ENCODE measurements around the gene IL1R2. TPM values are rescaled to one million over a fixed set of nuclear protein-coding genes. Genes with fewer than 3 reads are reported as not detected.

The IL1R2 gene
- polyA plus RNA-seq, 1 experiment = not detected

DNA sequence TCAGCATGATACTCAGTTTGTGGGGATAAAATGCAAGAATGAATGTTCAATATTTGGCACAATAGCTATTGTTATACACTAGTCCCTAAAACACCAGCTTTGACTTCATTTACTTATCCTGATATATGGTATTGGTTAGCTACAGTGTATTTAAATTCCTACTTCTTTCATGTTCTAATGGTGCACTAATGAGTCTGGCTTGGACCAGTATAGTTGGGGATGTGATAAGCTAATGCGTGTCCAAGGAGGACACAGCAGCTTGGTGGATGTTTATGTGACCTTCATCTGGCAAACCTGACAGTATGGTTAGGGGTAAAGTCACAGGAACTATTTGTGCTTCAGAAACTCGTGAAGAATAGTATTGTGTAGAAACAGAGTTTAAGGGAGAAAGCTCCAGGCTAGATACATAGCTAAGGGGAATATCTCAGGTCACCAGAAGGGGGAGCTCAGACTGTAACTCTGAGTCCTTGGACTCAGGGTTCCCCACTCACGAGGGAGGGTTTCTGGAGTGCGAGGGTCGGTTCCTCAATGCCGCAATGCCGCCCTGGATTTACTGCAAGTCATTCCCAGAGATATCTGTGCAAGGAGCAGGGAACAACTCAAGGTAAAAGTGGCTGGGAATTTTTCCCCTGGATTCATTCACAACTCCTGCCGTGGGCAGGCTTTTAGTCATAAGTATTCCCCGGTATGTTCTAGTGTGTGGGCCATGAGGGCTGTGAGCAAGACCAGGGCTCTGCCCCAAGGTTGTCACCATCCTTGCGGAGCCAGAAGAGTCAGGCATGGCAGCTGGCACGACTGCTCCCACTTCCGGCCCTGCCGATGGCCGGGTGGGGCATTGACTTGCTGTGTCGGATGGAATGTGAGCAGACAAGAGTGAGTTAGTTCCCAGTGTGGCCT is 14.5 kb downstream of the IL1R2 start:
- Histone ChIP-seq H3K4me3 (ENCODE audit: low read depth, low read length) (no peak overlapping the region), H3K27me3 (ENCODE audit: control insufficient read depth, insufficient read depth, low read length) (no peaks in the 10 kb centered on the region), H3K36me3 (ENCODE audit: control insufficient read depth, insufficient read depth, low read length) (no peaks in the 10 kb centered on the region)
- POLR2A ChIA-PET = no interaction called here
- TF ChIP-seq, protein P1, sequence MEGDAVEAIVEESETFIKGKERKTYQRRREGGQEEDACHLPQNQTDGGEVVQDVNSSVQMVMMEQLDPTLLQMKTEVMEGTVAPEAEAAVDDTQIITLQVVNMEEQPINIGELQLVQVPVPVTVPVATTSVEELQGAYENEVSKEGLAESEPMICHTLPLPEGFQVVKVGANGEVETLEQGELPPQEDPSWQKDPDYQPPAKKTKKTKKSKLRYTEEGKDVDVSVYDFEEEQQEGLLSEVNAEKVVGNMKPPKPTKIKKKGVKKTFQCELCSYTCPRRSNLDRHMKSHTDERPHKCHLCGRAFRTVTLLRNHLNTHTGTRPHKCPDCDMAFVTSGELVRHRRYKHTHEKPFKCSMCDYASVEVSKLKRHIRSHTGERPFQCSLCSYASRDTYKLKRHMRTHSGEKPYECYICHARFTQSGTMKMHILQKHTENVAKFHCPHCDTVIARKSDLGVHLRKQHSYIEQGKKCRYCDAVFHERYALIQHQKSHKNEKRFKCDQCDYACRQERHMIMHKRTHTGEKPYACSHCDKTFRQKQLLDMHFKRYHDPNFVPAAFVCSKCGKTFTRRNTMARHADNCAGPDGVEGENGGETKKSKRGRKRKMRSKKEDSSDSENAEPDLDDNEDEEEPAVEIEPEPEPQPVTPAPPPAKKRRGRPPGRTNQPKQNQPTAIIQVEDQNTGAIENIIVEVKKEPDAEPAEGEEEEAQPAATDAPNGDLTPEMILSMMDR (IDR thresholded peaks at IDR 0.05; ENCODE audit: insufficient read depth, low read depth, low read length) = peak; percentile 79
- CTCF ChIA-PET = interaction anchor here (0.7 to 5.8 kb wide), 27 partner anchors 10 to 437 kb away, joined by 3 to 63 read pairs (median 4); partner anchors contain the start of gene IL1R2
- no peak for DNase-seq (ENCODE audit: low read depth)

DNA sequence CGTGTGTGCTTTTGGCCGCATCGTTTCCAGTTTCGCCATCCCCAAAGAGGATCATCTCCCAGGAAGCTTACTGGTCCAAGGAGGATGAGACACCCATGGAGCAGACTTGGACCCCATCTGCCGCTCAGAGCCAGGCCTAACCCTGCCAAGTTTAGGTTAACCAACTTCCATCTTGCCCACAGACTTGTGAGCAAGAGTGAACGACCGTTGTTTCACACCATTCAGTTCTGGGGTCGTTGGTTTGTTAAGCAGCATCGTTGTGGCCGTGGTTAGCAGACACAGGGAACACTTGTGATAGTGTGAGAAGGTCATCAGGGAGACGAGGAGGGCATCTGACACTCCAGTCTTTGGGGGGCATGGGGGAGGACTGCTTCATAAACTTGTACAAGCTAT is 15.1 kb downstream of the IL1R2 start:
- ChIA-PET POLR2A (no interaction called here), CTCF (interaction anchor here (0.8 to 5.8 kb wide), 19 partner anchors 9 to 436 kb away, joined by 3 to 63 read pairs (median 4); no protein-coding TSS in a partner anchor)
- no peak overlapping the region for H3K4me3 ChIP-seq (ENCODE audit: low read depth, low read length)
- DNase-seq (ENCODE audit: low read depth) = no peak
- H3K27me3 ChIP-seq (ENCODE audit: control insufficient read depth, insufficient read depth, low read length) = no peaks in the 10 kb centered on the region
- H3K36me3 ChIP-seq (ENCODE audit: control insufficient read depth, insufficient read depth, low read length) = no peaks in the 10 kb centered on the region
- TF ChIP-seq, protein P1 (IDR thresholded peaks at IDR 0.05; ENCODE audit: insufficient read depth, low read depth, low read length) = no peak

DNA sequence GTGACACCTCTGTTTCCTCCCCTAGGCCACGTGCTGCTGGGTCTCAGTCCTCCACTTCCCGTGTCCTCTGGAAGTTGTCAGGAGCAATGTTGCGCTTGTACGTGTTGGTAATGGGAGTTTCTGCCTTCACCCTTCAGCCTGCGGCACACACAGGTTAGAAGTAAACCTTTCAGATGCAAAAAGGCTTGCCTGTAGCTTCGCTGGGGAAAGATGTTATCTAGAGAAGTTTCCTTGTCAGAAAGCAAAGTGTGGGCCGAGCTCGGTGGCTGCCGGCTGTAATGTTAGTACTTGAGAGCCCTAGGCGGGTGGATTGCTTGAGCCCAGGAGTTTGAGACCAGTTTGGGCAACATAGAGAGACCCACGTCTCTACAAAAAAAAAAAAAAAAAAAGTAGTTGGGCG is 16.7 kb downstream of the IL1R2 start:
- ChIA-PET POLR2A (no interaction called here), CTCF (interaction anchor here (3.8 to 5.8 kb wide), 3 partner anchors 12 to 238 kb away, joined by 13 to 63 read pairs (median 21); no protein-coding TSS in a partner anchor)
- H3K4me3 ChIP-seq (ENCODE audit: low read depth, low read length) = no peak overlapping the region
- TF ChIP-seq, protein P1 (IDR thresholded peaks at IDR 0.05; ENCODE audit: insufficient read depth, low read depth, low read length) = no peak
- DNase-seq (ENCODE audit: low read depth) = no peak
- no peaks in the 10 kb centered on the region for H3K27me3 ChIP-seq (ENCODE audit: control insufficient read depth, insufficient read depth, low read length)
- no peaks in the 10 kb centered on the region for H3K36me3 ChIP-seq (ENCODE audit: control insufficient read depth, insufficient read depth, low read length)

DNA sequence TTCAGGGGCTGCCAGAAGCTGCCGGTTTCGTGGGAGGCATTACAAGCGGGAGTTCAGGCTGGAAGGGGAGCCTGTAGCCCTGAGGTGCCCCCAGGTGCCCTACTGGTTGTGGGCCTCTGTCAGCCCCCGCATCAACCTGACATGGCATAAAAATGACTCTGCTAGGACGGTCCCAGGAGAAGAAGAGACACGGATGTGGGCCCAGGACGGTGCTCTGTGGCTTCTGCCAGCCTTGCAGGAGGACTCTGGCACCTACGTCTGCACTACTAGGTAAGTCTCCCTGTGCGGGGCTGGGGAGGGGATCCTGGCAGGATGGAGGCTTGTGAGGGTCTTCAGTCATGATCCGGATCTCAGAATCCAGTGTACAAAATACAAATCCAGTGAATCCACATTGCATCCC is 17.8 kb downstream of the IL1R2 start:
- H3K27me3 ChIP-seq (ENCODE audit: control insufficient read depth, insufficient read depth, low read length) = no peaks in the 10 kb centered on the region
- H3K4me3 ChIP-seq (ENCODE audit: low read depth, low read length) = no peak overlapping the region
- H3K36me3 ChIP-seq (ENCODE audit: control insufficient read depth, insufficient read depth, low read length) = no peaks in the 10 kb centered on the region
- no peak for DNase-seq (ENCODE audit: low read depth)
- ChIA-PET CTCF (interaction anchor here (1.2 to 5.8 kb wide), 2 partner anchors 132 to 230 kb away, joined by 3 to 63 read pairs; no protein-coding TSS in a partner anchor), POLR2A (no interaction called here)
- TF ChIP-seq, protein P1 (IDR thresholded peaks at IDR 0.05; ENCODE audit: insufficient read depth, low read depth, low read length) = no peak

DNA sequence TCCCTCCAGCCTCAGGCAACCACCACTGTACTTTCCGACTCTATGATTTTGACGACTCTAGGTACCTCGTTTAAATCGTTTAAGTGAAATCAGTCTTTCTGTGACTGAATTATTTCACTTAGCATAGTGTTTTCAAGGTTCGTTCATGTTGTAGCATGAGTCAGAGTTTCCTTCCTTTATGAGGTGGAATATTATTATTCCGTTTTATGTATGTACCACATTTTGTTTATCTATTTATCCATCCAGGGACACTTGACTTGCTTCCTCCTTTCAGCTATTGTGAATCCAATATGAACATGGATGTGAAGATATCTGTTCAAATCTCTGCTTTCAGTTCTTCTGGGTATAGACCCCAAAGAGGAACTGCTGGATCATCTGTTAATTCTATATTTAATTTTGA is 19.1 kb downstream of the IL1R2 start:
- Histone ChIP-seq H3K36me3 (ENCODE audit: control insufficient read depth, insufficient read depth, low read length) (no peaks in the 10 kb centered on the region), H3K27me3 (ENCODE audit: control insufficient read depth, insufficient read depth, low read length) (no peaks in the 10 kb centered on the region), H3K4me3 (ENCODE audit: low read depth, low read length) (no peak overlapping the region)
- ChIA-PET POLR2A (no interaction called here), CTCF (interaction anchor here (1.2 kb wide), 1 partner anchor 131 kb away, joined by 3 read pairs; no protein-coding TSS in a partner anchor)
- TF ChIP-seq, protein P1 (IDR thresholded peaks at IDR 0.05; ENCODE audit: insufficient read depth, low read depth, low read length) = no peak
- no peak for DNase-seq (ENCODE audit: low read depth)
